Measurements from ENCODE around the gene SHC4.
"Not testable (repeated sequence)": the region's sequence is repeated elsewhere in the genome, so short reads cannot be mapped to it uniquely, and the experiment has no call there.

Gene SHC4, protein sequence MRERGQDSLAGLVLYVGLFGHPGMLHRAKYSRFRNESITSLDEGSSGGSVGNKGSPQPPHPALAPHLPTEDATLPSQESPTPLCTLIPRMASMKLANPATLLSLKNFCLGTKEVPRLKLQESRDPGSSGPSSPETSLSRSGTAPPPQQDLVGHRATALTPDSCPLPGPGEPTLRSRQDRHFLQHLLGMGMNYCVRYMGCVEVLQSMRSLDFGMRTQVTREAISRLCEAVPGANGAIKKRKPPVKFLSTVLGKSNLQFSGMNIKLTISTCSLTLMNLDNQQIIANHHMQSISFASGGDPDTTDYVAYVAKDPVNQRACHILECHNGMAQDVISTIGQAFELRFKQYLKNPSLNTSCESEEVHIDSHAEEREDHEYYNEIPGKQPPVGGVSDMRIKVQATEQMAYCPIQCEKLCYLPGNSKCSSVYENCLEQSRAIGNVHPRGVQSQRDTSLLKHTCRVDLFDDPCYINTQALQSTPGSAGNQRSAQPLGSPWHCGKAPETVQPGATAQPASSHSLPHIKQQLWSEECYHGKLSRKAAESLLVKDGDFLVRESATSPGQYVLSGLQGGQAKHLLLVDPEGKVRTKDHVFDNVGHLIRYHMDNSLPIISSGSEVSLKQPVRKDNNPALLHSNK

DNA sequence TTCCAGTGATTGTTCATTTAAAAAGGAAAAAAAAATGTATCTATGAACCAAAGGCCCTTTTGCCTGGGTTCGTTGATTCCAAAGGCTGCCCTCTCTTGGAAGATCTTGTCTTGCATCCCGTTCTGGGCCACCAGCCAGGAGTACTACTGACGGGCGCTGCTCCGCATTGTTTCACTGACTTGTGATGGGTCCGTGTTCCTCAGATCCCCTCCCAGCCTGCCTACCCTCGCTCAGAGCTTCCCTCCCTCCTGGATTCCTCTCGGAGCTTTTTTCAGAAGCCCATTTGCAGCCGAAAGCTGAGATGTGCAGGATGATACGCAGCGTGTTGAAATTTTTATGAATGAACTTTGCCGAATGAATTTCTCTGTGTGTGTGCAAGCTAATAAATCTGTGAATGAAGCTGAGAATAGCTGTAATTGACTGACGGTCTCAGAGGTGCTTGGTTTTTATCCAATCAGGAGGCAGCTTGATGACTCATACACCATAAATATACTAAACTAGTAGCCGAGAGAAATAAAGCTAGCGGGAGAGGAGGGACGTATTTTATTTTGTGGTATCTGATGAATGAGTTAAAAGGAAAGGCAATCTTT, at the start of gene SHC4:
Gene SHC4 (minus strand): TSS at position 396 of the 590 bp plus-strand sequence. CDS start 904 bp downstream, outside the sequence.
- DNase-seq: peak; percentile 45

DNA sequence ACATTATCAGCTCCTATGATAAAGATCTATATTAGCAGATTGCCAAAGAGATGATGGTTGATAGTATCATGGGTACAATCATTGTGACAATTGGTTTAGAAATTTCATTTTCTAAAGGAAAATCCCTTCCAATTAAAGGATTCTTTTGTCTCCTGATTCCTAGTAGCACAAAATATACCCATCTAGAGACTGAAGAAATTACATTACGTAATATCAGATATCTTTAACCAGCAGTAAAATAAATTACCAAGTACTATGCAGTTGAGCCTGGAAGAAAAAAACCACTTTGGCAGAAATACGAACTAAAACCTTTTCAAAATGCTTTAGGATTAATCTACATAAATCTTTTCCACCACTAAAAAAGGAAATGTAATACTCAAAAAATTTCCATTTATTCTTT, 35.6 kb upstream of the SHC4 start:
- DNase-seq: no peak

DNA sequence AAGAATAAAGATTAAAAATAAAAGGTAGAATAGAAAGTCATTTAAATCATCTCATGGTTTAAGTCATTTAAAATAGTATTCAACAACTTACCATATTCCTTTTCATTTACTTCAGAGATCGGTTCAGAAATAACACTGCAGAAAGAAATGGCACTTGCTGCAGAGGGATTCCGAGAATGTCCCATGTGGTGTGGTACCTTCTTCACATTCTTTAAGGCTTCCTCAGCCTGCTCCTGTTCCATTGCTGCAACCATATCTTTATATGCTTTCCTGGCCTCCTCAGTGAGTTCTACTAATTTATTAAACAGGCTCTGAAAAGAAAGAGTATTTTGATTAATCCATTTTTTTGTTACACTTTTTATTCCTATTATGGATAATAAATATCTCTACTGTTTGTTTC, 32.6 kb upstream of the SHC4 start:
- DNase-seq: no peak

DNA sequence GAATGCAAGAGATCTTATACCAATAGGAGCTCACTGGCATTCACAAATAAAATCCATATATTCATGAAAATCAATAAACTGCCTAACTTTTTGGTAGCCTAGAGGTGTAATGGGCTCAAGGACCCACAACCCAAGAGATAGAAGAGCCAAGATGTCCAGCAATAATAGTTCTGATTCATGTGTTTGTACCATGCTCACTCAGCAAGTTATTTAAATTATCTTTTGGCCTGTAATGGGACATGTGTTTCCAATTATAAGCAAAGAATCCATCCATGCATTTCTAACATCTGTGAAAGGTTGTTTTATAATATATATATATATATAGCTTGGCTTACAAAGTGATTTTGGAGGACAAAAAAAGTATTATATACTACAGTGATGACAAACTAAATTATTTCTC, 29.7 kb upstream of the SHC4 start:
- DNase-seq: no peak

DNA sequence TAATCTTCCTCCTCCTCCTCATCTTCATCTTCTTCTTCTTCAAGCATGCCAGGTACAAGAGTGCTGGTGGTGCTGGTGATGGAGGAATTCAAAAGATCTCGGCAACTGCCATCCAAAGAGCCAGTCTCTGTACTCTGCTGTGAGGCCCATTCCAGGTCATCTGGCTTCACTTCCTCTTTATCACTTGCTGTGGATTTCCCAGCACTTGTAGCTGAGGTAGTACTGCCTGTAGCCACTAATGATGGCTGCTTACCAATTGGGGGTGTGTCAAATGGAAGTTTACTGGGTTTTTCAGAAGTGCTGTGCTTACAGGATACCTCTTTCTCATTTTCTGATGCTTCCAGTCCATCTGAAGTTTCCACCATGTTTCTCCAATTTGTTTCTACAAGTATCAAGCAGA, 28.8 kb upstream of the SHC4 start:
- DNase-seq: peak; percentile 90

DNA sequence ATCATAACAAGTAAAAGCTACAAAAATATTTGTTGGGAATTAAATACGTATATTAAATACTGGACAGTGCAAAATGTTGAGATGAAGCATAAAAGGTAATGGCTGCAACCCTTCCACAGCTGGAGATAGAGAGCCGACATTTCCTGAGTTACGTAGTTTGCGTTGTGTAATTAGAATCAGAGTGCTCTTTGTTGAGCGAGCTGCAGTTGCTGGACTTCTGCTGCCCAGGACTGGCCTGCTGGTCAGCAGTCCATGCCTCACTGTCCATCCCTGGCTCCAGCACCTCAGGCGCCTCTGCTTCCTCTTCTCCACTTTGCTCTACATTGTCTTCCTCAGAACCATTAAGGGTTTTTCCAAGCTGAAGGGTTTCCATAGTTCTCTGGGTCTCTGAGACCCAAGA, 28.4 kb upstream of the SHC4 start:
- DNase-seq: no peak

DNA sequence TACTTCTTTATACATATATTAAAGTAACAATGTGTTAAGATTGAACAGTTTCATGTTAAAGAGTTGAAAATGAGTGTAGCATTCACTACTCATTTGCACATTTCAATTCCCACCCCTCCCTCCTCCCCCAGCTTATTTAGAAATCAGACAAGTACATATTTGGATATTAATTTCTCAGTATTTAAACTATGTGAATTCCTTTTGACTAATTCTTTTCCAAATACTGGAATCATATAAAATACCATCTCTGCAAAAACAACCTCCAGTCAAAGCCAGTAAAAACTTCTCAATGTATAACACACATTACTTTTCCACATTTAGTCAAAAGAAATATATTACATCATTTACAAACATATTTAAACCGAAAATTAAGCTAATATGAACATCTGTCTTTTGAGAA, 25.5 kb upstream of the SHC4 start:
- DNase-seq: no peak

DNA sequence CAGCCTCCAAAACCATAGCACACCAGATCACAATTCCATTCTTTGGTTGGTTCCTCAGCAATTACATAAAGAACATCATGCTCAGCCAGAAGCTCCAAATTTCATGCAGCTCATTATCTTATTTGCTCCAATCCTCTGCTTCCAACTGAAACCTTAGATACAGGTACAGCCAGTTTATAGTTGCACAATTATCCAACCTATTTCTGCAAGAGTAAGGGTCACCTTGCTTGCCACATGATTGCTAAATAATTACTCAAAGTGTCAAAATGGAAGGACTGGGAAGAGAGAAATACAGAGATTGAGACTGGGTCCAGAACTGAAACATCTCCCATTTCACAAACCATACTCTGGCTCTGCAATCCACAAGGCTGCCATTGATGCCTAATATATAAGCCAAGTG, 23.4 kb upstream of the SHC4 start:
- no peak for DNase-seq

DNA sequence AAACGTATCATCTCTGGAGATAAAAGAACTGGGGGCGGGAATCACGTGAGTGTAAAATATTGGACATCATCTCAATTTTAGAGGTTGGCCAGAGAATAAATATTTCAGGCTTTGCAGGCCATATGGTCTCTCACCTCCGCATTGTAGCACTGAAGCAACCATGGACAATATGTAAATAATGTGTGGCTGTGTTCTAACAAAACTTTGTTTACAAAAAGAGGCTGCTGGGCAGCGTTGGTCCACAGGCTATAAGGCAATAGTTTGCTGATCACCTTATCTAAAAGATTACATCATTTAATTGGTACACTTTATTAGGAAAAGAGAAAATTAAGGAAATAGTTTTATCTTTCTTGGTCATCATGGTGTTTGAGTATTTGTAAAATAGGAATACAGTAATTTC, 22.5 kb upstream of the SHC4 start:
- no peak for DNase-seq

DNA sequence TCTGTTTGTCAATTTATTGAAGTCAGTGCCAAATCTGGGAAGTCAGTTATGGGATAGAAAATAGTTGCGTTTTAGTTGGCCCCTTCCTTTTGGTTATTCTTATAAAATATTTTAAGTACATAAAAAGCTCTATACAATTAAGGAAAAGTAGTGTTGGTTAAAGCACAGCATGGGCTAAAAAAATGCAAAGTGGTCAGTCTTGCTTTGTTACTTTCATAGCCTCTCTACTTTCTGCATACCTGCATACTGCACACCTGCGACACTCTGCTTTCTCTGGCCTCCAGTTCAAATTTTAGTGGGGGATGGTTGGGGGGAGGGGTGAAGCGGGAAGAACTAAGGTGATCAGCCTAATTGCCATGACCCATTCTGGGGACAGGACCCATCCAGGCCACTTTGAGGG, 21.8 kb upstream of the SHC4 start:
- no peak for DNase-seq

DNA sequence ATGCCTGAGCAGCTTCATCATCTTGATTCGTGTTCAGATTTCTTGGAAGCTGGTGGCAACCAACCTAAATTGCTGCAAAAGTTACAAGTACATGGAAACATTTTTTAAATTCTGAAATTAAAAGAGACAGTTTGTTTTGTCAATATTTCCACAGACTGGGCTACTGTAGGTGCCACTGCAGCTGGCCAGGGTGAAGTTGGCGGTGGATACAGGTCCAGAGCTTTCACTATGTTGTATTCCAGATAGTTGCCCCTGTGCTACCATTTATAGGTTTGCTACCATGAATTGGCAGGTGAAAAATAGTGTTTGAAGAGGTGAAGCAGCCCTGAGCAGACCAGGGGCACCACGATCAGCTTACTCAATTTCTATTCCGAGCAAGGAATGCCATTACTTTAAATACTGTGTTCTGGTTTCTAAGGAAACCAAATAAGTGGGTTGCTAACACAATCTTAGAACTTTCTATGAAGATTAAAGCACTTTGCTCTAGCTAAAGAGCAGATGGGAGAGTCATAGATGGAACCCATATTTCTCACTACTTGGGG, 21.2 kb upstream of the SHC4 start:
- no peak for DNase-seq

DNA sequence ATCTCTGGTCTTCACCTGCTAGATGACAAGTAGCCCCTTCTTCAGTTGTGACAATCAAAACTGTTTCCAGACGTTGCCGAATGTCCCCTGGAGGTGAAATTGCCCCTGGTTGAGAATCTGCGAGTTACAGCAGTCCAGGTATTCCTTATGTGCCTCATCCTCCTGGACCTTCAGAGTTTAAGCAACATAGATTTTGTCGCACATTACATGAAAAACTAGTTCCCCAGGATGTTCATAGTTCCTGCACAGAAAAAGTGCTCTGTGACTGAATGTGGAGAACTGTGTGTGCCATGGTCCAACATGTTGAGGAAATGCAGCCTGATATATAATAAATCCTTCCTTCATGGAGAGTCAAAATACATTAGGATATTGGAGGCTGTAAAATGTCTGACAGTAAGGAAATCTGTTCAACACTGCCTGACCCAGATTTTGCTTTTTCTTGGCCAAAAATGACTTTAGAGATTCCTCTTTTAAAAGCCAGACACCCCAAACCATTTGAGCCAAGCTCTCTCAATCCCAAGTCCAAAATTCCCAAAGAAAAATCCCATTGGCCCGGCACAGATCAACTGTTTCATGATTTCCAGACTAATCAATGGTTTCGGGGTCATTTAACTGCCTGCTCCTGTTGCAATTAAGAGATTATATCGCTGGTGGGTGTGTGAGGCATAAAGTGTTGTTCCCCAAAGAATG, 20.4 kb upstream of the SHC4 start:
- DNase-seq: no peak

DNA sequence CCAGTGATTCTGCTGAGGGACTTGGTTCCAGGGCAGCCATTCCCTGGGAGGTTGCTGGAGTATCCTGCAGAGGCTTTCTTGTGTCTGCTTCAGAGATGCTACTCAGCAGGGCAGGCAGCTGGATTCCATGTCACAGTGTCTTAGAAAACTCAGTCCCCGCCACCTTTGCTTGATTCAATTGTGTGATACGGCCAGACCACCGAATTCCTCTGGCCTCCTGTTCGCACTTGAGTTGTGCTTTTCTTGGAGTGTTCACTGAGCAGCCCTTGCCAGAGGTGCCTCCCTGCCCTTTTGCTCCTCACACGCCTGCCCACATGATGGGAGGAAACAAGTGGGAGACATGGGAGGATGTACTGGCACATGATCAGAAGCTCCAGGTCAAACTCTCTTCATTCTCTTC, 19.6 kb upstream of the SHC4 start:
- DNase-seq: no peak

DNA sequence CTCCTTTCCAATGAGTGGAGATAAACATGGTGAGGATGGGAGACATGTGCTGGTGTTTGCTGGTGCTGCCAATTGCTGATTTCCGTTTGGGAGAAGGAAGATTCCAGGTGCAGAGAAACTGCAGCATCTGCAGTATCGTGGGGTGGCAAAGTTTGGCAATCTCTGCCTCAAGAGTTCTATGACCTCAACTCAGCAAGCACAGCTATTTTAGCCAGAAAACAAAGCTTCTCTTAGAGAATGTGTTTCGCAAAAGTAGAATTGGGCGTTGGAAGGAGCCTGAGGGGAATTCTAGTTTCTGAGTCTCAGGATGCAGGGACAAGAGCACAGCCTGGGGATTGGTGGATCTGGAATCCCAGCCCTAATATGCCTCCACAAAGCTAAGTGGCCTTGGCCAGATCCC, 18.2 kb upstream of the SHC4 start:
- peak; percentile 77 for DNase-seq

DNA sequence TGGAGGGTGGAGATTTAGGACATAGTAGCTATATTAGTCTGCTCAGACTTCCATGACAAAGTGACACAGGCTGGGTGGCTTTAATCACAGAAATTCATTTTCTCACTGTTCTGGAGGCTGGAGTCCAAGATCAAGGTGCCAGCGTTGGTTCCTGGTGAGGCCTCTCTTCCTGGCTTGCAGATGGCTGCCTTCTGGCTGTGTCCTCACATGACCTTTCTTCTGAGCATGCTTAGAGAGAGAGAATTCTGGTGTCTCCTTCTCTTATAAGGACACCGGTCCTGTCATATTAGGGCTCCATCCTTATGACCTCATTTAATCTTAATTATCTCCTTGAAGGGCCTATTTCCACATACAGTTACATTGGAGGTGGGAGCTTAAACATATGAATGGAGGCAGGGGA, 14.9 kb upstream of the SHC4 start:
- peak; percentile 15 for DNase-seq

DNA sequence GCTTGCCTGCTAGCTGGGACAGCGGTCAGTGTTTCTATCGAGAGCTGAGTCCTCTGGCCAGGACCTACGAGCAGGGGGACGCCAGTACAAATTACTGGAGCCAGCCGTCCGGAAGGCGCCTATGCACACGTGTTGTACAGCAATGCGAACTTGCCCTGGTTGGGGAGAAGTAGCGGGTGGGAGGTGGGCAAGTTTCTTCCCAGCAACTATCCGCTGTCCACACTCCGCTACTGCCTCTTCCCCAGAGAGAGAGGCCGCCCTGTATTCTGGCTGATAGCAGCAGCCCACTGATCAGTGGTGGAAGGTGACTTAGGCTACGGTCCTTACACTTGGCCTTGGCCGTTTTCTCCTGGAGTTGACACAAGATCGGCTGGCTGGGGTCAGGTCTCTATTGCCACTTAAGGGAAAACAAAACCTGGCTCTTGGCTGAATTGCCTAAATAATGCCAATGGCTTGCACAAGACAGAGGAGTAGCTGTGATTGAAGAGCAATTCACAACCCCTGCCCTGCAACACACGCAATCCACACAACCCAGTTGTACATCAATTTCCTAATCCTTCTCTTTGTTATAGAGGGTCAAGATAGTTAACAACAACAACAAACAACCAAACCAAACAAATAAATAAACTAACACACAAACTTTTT, 12.8 kb upstream of the SHC4 start:
- no peak for DNase-seq

DNA sequence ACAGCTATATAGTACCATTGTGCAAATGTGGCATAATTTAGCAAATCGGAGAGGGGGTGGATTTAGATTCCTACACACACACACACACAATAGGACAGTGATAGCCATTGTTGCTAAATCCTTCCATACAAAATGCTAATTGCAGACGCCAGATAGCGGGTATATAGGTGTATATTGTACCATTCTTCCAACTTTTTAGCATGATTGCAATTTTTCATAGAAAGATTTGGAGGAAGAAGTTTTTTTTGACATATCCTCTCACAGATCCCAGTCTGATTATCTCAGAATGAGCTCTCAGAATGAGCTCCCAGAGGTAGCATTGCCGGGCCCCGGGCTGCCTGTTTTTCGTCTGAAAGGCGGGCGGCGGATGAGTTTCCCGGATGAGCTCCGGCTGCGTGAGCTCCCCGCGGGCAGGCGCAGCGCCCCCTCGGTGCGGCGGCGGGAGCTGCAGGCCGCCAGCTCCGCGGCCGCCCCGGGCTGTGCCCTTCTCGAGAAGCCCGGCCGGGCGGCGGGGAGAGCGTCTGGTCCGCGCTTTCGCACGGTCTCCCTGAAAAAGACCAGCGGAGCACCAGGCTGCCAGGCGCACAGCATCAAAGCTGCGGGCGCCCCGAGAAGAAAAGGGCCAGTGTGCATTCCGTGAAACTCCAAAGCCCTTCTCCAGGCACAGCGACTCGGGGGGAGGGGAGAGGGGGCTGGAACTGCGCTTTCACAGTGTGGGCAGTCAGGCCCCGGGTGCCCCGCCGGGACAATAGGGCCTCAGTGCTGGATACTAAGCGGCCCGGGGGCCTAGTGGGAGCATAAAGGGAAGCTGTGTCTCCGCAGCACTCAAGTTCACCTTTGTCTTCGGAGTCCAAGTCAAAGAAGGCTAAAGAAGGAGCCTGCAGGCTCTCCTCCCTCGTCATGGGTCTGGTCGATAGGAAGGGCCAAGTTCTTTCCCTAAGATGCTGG, 12.0 kb upstream of the SHC4 start:
- DNase-seq: peak; percentile 91

DNA sequence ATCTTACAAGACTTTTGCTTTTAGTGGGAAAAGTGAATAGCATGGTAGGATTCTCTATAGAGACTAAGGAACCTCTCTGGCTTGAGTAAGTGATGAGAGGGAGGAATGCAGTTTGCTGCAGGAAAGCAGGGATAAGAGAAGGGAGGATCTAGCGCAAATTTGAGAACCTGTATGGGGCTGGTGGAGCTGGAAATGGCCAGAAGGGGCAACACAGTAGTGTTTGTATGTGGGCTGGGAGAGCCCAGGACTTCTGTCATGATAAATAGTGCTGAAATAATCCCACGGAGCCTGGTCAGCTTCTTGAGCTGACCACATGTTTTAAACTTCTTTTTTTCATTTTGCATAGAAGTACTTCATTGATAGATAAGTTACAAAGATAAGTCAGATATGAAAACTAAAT, 11.2 kb upstream of the SHC4 start:
- no peak for DNase-seq

DNA sequence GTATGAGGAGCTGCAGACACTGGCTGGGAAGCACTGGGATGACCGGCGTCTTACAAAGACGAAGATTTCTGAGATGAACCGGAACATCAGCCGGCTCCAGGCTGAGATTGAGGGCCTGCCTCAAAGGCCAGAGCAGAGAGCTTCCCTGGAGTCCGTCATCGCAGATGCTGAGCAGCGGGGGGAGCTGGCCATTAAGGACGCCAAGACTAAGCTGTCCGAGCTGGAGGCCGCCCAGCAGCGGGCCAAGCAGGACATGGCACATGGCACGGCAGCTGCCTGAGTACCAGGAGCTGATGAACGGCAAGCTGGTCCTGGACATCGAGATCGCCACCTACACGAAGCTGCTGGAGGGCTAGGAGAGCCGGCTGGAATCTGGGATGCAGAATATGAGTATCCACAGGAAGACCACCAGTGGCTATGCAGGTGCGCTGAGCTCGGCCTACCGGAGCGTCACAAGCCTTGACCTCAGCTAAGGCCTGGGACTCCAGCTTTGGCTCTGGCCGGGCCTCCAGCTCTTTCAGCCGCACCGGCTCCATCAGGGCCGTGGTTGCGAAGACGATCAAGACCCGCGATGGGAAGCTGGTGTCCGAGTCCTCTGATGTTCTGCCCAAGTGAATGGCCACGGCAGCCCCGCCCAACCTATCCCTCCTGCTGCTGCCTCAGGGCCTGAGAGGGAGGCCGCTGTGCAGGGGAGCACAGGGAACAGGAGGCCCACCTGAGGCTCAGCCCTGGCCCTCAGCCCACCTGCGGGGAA, 9.2 kb upstream of the SHC4 start:
- no peak for DNase-seq

DNA sequence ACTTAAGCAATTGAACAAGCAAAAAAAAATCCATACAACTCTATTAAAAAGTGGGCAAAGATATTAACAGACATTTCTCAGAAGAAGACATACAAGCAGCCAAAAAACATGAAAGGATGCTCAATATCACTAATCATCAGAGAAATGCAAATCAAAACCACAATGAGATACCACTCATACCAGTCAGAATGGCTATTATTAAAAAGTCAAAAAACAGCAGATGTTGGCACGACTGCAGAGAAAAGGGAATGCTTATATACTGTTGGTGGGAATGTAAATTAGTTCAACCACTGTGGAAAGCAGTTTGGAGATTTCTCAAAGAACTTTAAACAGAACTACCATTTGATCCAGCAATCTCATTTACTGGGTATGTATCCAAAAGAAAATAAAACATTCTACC, 7.2 kb upstream of the SHC4 start:
- DNase-seq: not testable (repeated sequence)

DNA sequence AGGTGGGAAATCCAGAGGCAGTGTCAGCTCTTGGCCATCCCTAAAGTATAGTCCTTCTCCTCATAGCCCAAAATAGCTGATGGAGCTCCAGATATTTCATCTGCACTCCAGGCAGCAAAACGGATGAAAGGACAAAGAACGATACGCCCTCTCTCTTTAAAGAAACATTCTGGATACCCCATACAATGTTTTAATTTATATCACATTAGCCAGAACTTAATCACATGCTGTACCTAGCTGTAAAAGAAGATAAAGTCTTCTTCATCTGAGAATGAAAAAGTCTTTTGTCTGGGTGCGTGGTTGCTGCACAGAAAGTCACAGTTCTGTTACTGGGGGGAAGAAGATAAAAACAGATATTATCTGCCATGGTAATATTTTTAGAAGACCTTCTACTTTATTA, 4.3 kb upstream of the SHC4 start:
- DNase-seq: no peak

Data from RPMI8226 (cell line).